Osteocyte (in vitro differentiated cells): Measurements from ENCODE around the gene AP2A2. TPM values are rescaled to one million over a fixed set of nuclear protein-coding genes. Genes with fewer than 3 reads are reported as not detected.

ENCODE experiments used
- DNase-seq: peaks from one replicate; pipeline ENCODE4 v3.0.0; 2021; ENCODE audit warnings: mixed read lengths; ENCODE audit not compliant: unreplicated experiment; ENCODE audit errors: extremely low spot score
- H3K27ac Mint-ChIP-seq: one replicate; pipeline ENCODE4 v1.8.0; 2021; ENCODE audit warnings: mild to moderate bottlenecking, mixed read lengths; ENCODE audit not compliant: unreplicated experiment
- H3K27me3 Mint-ChIP-seq: one replicate; pipeline ENCODE4 v1.8.0; 2021; ENCODE audit warnings: mixed read lengths; ENCODE audit not compliant: unreplicated experiment
- H3K36me3 Mint-ChIP-seq: one replicate; pipeline ENCODE4 v1.8.0; 2021; ENCODE audit warnings: mixed read lengths; ENCODE audit not compliant: unreplicated experiment
- H3K4me1 Mint-ChIP-seq: one replicate; pipeline ENCODE4 v1.8.0; 2021; ENCODE audit warnings: mixed read lengths; ENCODE audit not compliant: unreplicated experiment
- H3K4me3 Mint-ChIP-seq: one replicate; pipeline ENCODE4 v1.8.0; 2021; ENCODE audit warnings: mild to moderate bottlenecking, moderate library complexity, mixed read lengths; ENCODE audit not compliant: unreplicated experiment
- H3K9me3 Mint-ChIP-seq: one replicate; pipeline ENCODE4 v1.8.0; 2021; ENCODE audit warnings: mixed read lengths; ENCODE audit not compliant: unreplicated experiment
- CTCF ChIP-seq: fragments of 200-600 bp; sonication (generic); IDR thresholded peaks from 2 replicates; pipeline ENCODE4 v1.5.0; 2021; ENCODE audit warnings: antibody characterized with exemption, mild to moderate bottlenecking, moderate library complexity
- total RNA-seq: library from RNA; stranded (reverse); gene quantifications from 2 replicates; pipeline ENCODE4 v1.2.1, GENCODE V29; 2021

AP2A2 gene
- total RNA-seq, 1 donor from 2014 or later = 102 TPM

GRCh38 chr11:889257-889656 is 36.4 kb upstream of the AP2A2 start:
- H3K4me3 Mint-ChIP-seq = no peak overlapping the region
- no peak for TF ChIP-seq CTCF
- no peak overlapping the region for H3K27ac Mint-ChIP-seq
- H3K9me3 Mint-ChIP-seq = no peaks in the 10 kb centered on the region
- no peak for DNase-seq
- H3K4me1 Mint-ChIP-seq = peaks cover 1% of the 10 kb centered on the region
- H3K27me3 Mint-ChIP-seq = no peaks in the 10 kb centered on the region
- H3K36me3 Mint-ChIP-seq = peaks cover 12% of the 10 kb centered on the region

- H3K36me3 Mint-ChIP-seq = peaks cover 12% of the 10 kb centered on the region
- no peak for TF ChIP-seq CTCF
- no peak for DNase-seq
Observed at GRCh38 chr11:889687-890475, 35.8 kb upstream of the AP2A2 start.

GRCh38 chr11:890794-891540 is 34.7 kb upstream of the AP2A2 start:
- no peak for DNase-seq
- Mint-ChIP-seq H3K27me3 (no peaks in the 10 kb centered on the region), H3K4me3 (no peak overlapping the region), H3K9me3 (no peaks in the 10 kb centered on the region), H3K36me3 (peaks cover 12% of the 10 kb centered on the region), H3K4me1 (peaks cover 1% of the 10 kb centered on the region), H3K27ac (no peak overlapping the region)
- no peak for TF ChIP-seq CTCF

More at GRCh38 chr11:889687-890475, 35.8 kb upstream of the AP2A2 start:
- Mint-ChIP-seq H3K9me3 (no peaks in the 10 kb centered on the region), H3K27ac (no peak overlapping the region), H3K27me3 (no peaks in the 10 kb centered on the region), H3K4me3 (no peak overlapping the region), H3K4me1 (peaks cover 1% of the 10 kb centered on the region)

- no peak overlapping the region for H3K4me3 Mint-ChIP-seq
- no peak overlapping the region for H3K27ac Mint-ChIP-seq
- H3K36me3 Mint-ChIP-seq = peaks cover 2% of the 10 kb centered on the region
- DNase-seq = no peak
- peaks cover 1% of the 10 kb centered on the region for H3K4me1 Mint-ChIP-seq
- no peaks in the 10 kb centered on the region for H3K27me3 Mint-ChIP-seq
- H3K9me3 Mint-ChIP-seq = no peaks in the 10 kb centered on the region
- TF ChIP-seq CTCF = no peak
Observed at GRCh38 chr11:893008-893654, 32.5 kb upstream of the AP2A2 start.
